ENCODE data around the gene ATAD3B.
"Not testable (repeated sequence)": the region's sequence is repeated elsewhere in the genome, so short reads cannot be mapped to it uniquely, and the experiment has no call there.

The ATAD3B gene

DNA sequence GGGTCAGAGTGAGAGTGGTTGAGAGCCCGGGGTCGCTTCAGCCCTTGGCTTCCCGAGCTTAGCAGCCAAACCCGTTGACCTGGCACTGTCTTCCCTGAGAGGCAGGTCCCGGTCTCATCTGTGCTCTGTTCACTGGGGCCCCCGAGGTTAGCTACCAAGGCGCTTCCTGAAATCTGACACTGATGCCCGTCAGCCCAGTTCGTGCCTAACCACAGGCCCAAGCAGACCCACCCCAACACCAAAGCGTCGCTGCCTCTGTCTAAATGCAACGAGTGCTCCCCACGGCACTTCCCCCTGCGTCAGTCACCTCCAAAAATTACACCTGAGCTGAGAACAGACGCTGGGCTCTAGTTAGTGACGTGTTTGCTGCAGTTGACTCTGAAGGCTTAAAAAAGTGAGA, 42.8 kb downstream of the ATAD3B start:
- not testable (repeated sequence) for H3K27ac ChIP-seq (ENCODE audit: low read depth, low read length); H4K8ac ChIP-seq (ENCODE audit: low read depth, low read length); DNase-seq; H2BK12ac ChIP-seq (ENCODE audit: low read length); H4K91ac ChIP-seq (ENCODE audit: low read depth, low read length); H3K14ac ChIP-seq (ENCODE audit: low read length); H3K4me2 ChIP-seq (ENCODE audit: low read length); H2BK120ac ChIP-seq (ENCODE audit: insufficient read depth, low read length, poor library complexity); H3K18ac ChIP-seq (ENCODE audit: low read length); H4K12ac ChIP-seq (ENCODE audit: low read depth, low read length); H3K9ac ChIP-seq (ENCODE audit: low read length); H3K4me3 ChIP-seq (ENCODE audit: low read depth, low read length); H3K79me2 ChIP-seq (ENCODE audit: control insufficient read depth, insufficient read depth, low read length, poor library complexity); H3K23ac ChIP-seq (ENCODE audit: low read length); H3K4ac ChIP-seq (ENCODE audit: low read depth, low read length); H3K79me1 ChIP-seq (ENCODE audit: low read length); H3K4me1 ChIP-seq (ENCODE audit: control insufficient read depth in 1 of 2, insufficient read depth in 2 of 2, low read length in 2 of 2); H2BK5ac ChIP-seq (ENCODE audit: low read depth, low read length, poor library complexity); H3K27me3 ChIP-seq (ENCODE audit: insufficient read depth, low read length); H2AFZ ChIP-seq (ENCODE audit: insufficient read depth, low read length, poor library complexity); H3K9me3 ChIP-seq (ENCODE audit: insufficient read depth, low read depth, low read length); H2AK5ac ChIP-seq (ENCODE audit: low read length)
- H3K36me3 ChIP-seq (ENCODE audit: control insufficient read depth in 1 of 2, insufficient read depth in 2 of 2, low read length in 2 of 2), result peaks cover 26 to 29% of the 10 kb centered on the region in 2 experiments
- no CpG with 5 or more reads among the region's 16 CpGs for WGBS (ENCODE audit: extremely low coverage, insufficient coverage, insufficient read length)

DNA sequence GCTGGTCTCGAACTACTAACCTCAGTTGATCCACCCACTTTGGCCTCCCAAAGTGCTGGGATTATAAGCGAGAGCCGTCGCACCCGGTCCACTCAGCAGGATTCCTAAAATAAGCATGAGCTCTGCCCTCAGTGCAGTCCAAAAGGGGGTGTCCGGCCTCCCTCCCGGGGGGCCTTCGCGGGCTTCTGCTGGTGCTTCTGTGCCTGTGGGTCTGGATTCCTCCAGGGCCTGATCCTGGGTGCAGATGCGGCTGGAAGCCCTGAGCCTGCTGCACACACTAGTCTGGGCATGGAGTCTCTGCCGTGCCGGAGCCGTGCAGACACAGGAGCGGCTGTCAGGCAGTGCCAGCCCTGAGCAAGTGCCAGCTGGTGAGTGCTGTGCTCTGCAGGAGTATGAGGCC, 45.4 kb downstream of the ATAD3B start:
- H3K36me3 ChIP-seq (ENCODE audit: control insufficient read depth in 1 of 2, insufficient read depth in 2 of 2, low read length in 2 of 2), result peaks cover 45 to 49% of the 10 kb centered on the region in 2 experiments
- not testable (repeated sequence) for H3K27me3 ChIP-seq (ENCODE audit: insufficient read depth, low read length); H2AFZ ChIP-seq (ENCODE audit: insufficient read depth, low read length, poor library complexity); H2AK5ac ChIP-seq (ENCODE audit: low read length); H4K8ac ChIP-seq (ENCODE audit: low read depth, low read length); H3K18ac ChIP-seq (ENCODE audit: low read length); H3K23ac ChIP-seq (ENCODE audit: low read length); H3K4me2 ChIP-seq (ENCODE audit: low read length); H3K27ac ChIP-seq (ENCODE audit: low read depth, low read length); H3K9ac ChIP-seq (ENCODE audit: low read length); H3K4ac ChIP-seq (ENCODE audit: low read depth, low read length); H3K79me1 ChIP-seq (ENCODE audit: low read length); H2BK120ac ChIP-seq (ENCODE audit: insufficient read depth, low read length, poor library complexity); H2BK12ac ChIP-seq (ENCODE audit: low read length); H2BK5ac ChIP-seq (ENCODE audit: low read depth, low read length, poor library complexity); H4K91ac ChIP-seq (ENCODE audit: low read depth, low read length); H3K4me1 ChIP-seq (ENCODE audit: control insufficient read depth in 1 of 2, insufficient read depth in 2 of 2, low read length in 2 of 2); H3K9me3 ChIP-seq (ENCODE audit: insufficient read depth, low read depth, low read length); H4K12ac ChIP-seq (ENCODE audit: low read depth, low read length); H3K4me3 ChIP-seq (ENCODE audit: low read depth, low read length); DNase-seq; H3K14ac ChIP-seq (ENCODE audit: low read length); H3K79me2 ChIP-seq (ENCODE audit: control insufficient read depth, insufficient read depth, low read length, poor library complexity)
- no CpG with 5 or more reads among the region's 14 CpGs for WGBS (ENCODE audit: extremely low coverage, insufficient coverage, insufficient read length)

DNA sequence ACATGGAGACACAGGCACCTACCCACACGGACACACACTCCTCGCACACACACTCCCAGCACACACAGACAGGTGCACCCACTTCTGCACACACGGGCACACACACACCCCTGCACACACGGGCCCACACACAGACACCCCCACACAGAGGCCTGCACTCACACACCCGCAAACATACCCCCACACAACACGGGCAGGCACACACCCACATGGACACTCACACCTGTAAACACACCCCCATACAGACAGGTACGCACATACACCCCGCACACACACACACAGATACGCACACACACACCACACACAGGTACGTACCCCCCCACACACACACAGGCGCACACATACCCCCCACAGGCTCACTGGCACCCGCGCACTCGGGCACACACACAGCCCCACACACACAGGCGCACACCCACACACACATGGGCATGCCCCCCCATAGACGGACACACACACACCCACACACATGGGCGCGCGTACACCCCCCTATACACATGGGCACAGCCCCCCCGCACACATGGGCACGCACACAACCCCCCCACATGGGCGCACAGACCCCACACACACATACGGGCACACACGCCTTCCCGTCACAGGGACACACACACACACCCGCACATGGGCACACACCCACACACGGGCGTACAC, 46.5 kb downstream of the ATAD3B start:
- H3K4ac ChIP-seq (ENCODE audit: low read depth, low read length), result no peak overlapping the region
- peaks cover 5% of the 10 kb centered on the region for H3K9me3 ChIP-seq (ENCODE audit: insufficient read depth, low read depth, low read length)
- H3K4me3 ChIP-seq (ENCODE audit: low read depth, low read length), result peak overlapping the region; percentile 30
- no peak overlapping the region for H3K9ac ChIP-seq (ENCODE audit: low read length)
- DNase-seq, result no peak
- no peaks in the 10 kb centered on the region for H3K4me1 ChIP-seq (ENCODE audit: control insufficient read depth in 1 of 2, insufficient read depth in 2 of 2, low read length in 2 of 2)
- H2BK5ac ChIP-seq (ENCODE audit: low read depth, low read length, poor library complexity), result no peak overlapping the region
- no peak overlapping the region for H4K91ac ChIP-seq (ENCODE audit: low read depth, low read length)
- H4K8ac ChIP-seq (ENCODE audit: low read depth, low read length), result no peak overlapping the region
- H3K14ac ChIP-seq (ENCODE audit: low read length), result no peak overlapping the region
- no peak overlapping the region for H3K23ac ChIP-seq (ENCODE audit: low read length)
- H3K18ac ChIP-seq (ENCODE audit: low read length), result no peak overlapping the region
- no peak overlapping the region for H3K4me2 ChIP-seq (ENCODE audit: low read length)
- no peak overlapping the region for H3K27ac ChIP-seq (ENCODE audit: low read depth, low read length)
- H3K79me2 ChIP-seq (ENCODE audit: control insufficient read depth, insufficient read depth, low read length, poor library complexity), result no peaks in the 10 kb centered on the region
- no peaks in the 10 kb centered on the region for H3K79me1 ChIP-seq (ENCODE audit: low read length)
- no CpG with 5 or more reads among the region's 28 CpGs for WGBS (ENCODE audit: extremely low coverage, insufficient coverage, insufficient read length)
- H2BK120ac ChIP-seq (ENCODE audit: insufficient read depth, low read length, poor library complexity), result no peak overlapping the region
- no peak overlapping the region for H4K12ac ChIP-seq (ENCODE audit: low read depth, low read length)
- no peak overlapping the region for H2AK5ac ChIP-seq (ENCODE audit: low read length)
- peaks cover 50 to 51% of the 10 kb centered on the region in 2 experiments for H3K36me3 ChIP-seq (ENCODE audit: control insufficient read depth in 1 of 2, insufficient read depth in 2 of 2, low read length in 2 of 2)
- no peak overlapping the region for H2AFZ ChIP-seq (ENCODE audit: insufficient read depth, low read length, poor library complexity)
- no peak overlapping the region for H2BK12ac ChIP-seq (ENCODE audit: low read length)
- no peaks in the 10 kb centered on the region for H3K27me3 ChIP-seq (ENCODE audit: insufficient read depth, low read length)

DNA sequence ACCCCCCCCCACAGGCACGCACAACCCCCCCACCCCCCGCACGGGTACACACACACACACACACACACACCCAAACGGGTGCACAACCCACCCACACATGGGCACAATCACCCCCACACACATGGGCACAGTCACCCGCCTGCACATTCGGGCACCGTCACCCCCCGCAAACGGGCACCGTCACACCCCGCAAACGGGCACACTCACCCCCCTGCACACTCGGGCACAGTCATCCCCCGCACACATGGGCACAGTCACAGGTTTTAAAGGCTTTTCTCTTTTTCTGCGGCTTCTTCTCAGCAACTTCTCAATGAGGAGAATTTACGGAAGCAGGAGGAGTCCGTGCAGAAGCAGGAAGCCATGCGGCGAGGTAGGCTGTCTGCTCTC, 47.0 kb downstream of the ATAD3B start:
- not testable (repeated sequence) for H3K27me3 ChIP-seq (ENCODE audit: insufficient read depth, low read length); DNase-seq; H3K14ac ChIP-seq (ENCODE audit: low read length); H4K8ac ChIP-seq (ENCODE audit: low read depth, low read length); H3K4me3 ChIP-seq (ENCODE audit: low read depth, low read length); H3K4me2 ChIP-seq (ENCODE audit: low read length); H3K23ac ChIP-seq (ENCODE audit: low read length); H3K4ac ChIP-seq (ENCODE audit: low read depth, low read length); H3K4me1 ChIP-seq (ENCODE audit: control insufficient read depth in 1 of 2, insufficient read depth in 2 of 2, low read length in 2 of 2); H2BK120ac ChIP-seq (ENCODE audit: insufficient read depth, low read length, poor library complexity); H2AFZ ChIP-seq (ENCODE audit: insufficient read depth, low read length, poor library complexity); H2AK5ac ChIP-seq (ENCODE audit: low read length); H3K9ac ChIP-seq (ENCODE audit: low read length); H4K91ac ChIP-seq (ENCODE audit: low read depth, low read length); H3K18ac ChIP-seq (ENCODE audit: low read length); H4K12ac ChIP-seq (ENCODE audit: low read depth, low read length); H3K79me1 ChIP-seq (ENCODE audit: low read length); H3K79me2 ChIP-seq (ENCODE audit: control insufficient read depth, insufficient read depth, low read length, poor library complexity); H3K9me3 ChIP-seq (ENCODE audit: insufficient read depth, low read depth, low read length); H2BK5ac ChIP-seq (ENCODE audit: low read depth, low read length, poor library complexity); H3K27ac ChIP-seq (ENCODE audit: low read depth, low read length); H2BK12ac ChIP-seq (ENCODE audit: low read length)
- WGBS (ENCODE audit: extremely low coverage, insufficient coverage, insufficient read length), result no CpG with 5 or more reads among the region's 19 CpGs
- peaks cover 54 to 56% of the 10 kb centered on the region in 2 experiments for H3K36me3 ChIP-seq (ENCODE audit: control insufficient read depth in 1 of 2, insufficient read depth in 2 of 2, low read length in 2 of 2)

Measured in trophoblast cell (in vitro differentiated cells and primary cell).